HEK293T (cell line): ENCODE data around the gene CD3G.

Experiments used
- ARNT ChIP-seq: fragments of 450-650 bp; IDR thresholded peaks from 2 replicates; pipeline ENCODE4 v1.6.1; 2017; ENCODE audit warnings: mild to moderate bottlenecking
- BHLHE40 ChIP-seq: fragments of 450-650 bp; IDR thresholded peaks from 2 replicates; pipeline ENCODE4 v1.6.1; 2016; ENCODE audit warnings: mild to moderate bottlenecking, moderate library complexity, borderline replicate concordance
- FOXA1 ChIP-seq: fragments of 450-650 bp; IDR thresholded peaks from 2 replicates; pipeline ENCODE4 v1.6.1; 2016; ENCODE audit warnings: mild to moderate bottlenecking
- FOXK2 ChIP-seq: fragments of 450-650 bp; IDR thresholded peaks from 2 replicates; pipeline ENCODE4 v1.6.1; 2016; ENCODE audit warnings: mild to moderate bottlenecking
- FOXM1 ChIP-seq: fragments of 450-650 bp; IDR thresholded peaks from 2 replicates; pipeline ENCODE4 v1.6.1; 2017; ENCODE audit warnings: mild to moderate bottlenecking, borderline replicate concordance
- LEF1 ChIP-seq: fragments of 450-650 bp; IDR thresholded peaks from 2 replicates; pipeline ENCODE4 v1.6.1; 2017; ENCODE audit warnings: mild to moderate bottlenecking, borderline replicate concordance
- NFRKB ChIP-seq: fragments of 450-650 bp; IDR thresholded peaks from 2 replicates; pipeline ENCODE4 v1.6.1; 2016; ENCODE audit warnings: mild to moderate bottlenecking, moderate library complexity
- PKNOX1 ChIP-seq: fragments of 450-650 bp; IDR thresholded peaks from 2 replicates; pipeline ENCODE4 v1.6.1; 2016
- SP1 ChIP-seq: fragments of 450-650 bp; IDR thresholded peaks from 2 replicates; pipeline ENCODE4 v1.6.1; 2017
- SUZ12 ChIP-seq: fragments of 450-650 bp; IDR thresholded peaks from 2 replicates; pipeline ENCODE4 v1.6.1; 2016; ENCODE audit warnings: mild to moderate bottlenecking

- TF ChIP-seq NFRKB = no peak
- TF ChIP-seq LEF1 = no peak
- TF ChIP-seq SUZ12 = no peak
- no peak for TF ChIP-seq BHLHE40
- TF ChIP-seq PKNOX1 = no peak
- no peak for TF ChIP-seq FOXK2
- TF ChIP-seq SP1 = no peak
- TF ChIP-seq FOXM1 = no peak
- TF ChIP-seq ARNT = no peak
- no peak for TF ChIP-seq FOXA1
Measured at GRCh38 chr11:118396097-118396501, 52.0 kb downstream of the CD3G start.
